ENCODE results near the gene CCDC157. TPM values are rescaled to one million over a fixed set of nuclear protein-coding genes. Genes with fewer than 3 reads are reported as not detected.
"Not testable (repeated sequence)": the region's sequence is repeated elsewhere in the genome, so short reads cannot be mapped to it uniquely, and the experiment has no call there.

CCDC157 gene
- total and polyA plus RNA-seq, 9 of the 15 experiments (the other 6 are each of a cell fraction or from before 2014, with no cell fraction given) = 0.04 to 1.3 (median 0.68) TPM

GRCh38 chr22:30402766-30403104, 45.9 kb downstream of the CCDC157 start:
- H4K20me1 ChIP-seq (replicated peaks; ENCODE audit: control insufficient read depth, insufficient read depth, low read length); H3K79me2 ChIP-seq (ENCODE audit: control insufficient read depth, insufficient read depth, low read length); H3K4me3 ChIP-seq; H2AFZ ChIP-seq (ENCODE audit: low read depth, low read length); BruUV-seq (replicated peaks); DNase-seq (ENCODE audit: extremely low read depth in 1 of 4, low spot score in 3 of 4); H3K9me1 ChIP-seq (ENCODE audit: control insufficient read depth, insufficient read depth, low read length); H3K9ac ChIP-seq (ENCODE audit: insufficient read depth in 1 of 2, low read depth in 2 of 2, low read length in 2 of 2); H3K9me3 ChIP-seq (replicated peaks; ENCODE audit: control insufficient read depth, insufficient read depth, low read depth, low read length); FAIRE-seq; ATAC-seq; intact Hi-C loops (cut with micrococcal nuclease); H3K27me3 ChIP-seq (ENCODE audit: control insufficient read depth in 2 of 2, insufficient read depth in 2 of 2, low read length in 2 of 2); H3K36me3 ChIP-seq (ENCODE audit: control insufficient read depth, insufficient read depth, low read length); H3K27ac ChIP-seq (ENCODE audit: extremely low read depth, low read depth, low read length); H3K4me2 ChIP-seq (ENCODE audit: insufficient read depth, low read length); CTCF ChIA-PET (ENCODE audit: low intra/inter-chr PET ratio); in situ Hi-C loops (cut with MboI): not testable (repeated sequence)
- H3K4me1 ChIP-seq (replicated peaks in 1 of 2; ENCODE audit: control insufficient read depth in 2 of 2, insufficient read depth in 2 of 2, low read length in 2 of 2) = peaks cover 6 to 21% of the 10 kb centered on the region in 2 experiments; a peak in 3 of 5 replicates
- 90% methylated on average over 5 of the region's 5 CpGs for WGBS (ENCODE audit: insufficient coverage, low coverage, missing lambda C conversion rate)
- peak; percentile 63 for TF ChIP-seq ZNF121 (CRISPR knock-in tag; conservative IDR thresholded peaks at IDR 0.05)
- peak; percentile 55 for TF ChIP-seq BCOR (IDR thresholded peaks at IDR 0.05)
- POLR2A ChIA-PET = interaction anchor here (0.8 to 1.1 kb wide), 2 partner anchors 29 to 57 kb away, joined by 3 read pairs; no protein-coding TSS in a partner anchor

- no peak for FAIRE-seq
- Histone ChIP-seq H2AFZ (ENCODE audit: low read depth, low read length) (no peak overlapping the region), H3K4me1 (replicated peaks in 1 of 2; ENCODE audit: control insufficient read depth in 2 of 2, insufficient read depth in 2 of 2, low read length in 2 of 2) (peaks cover 17% of the 10 kb centered on the region in 2 experiments; a peak in 3 of 5 replicates), H3K27ac (ENCODE audit: extremely low read depth, low read depth, low read length) (no peak overlapping the region), H3K36me3 (ENCODE audit: control insufficient read depth, insufficient read depth, low read length) (peaks cover 3% of the 10 kb centered on the region; the same call in 2 of the 3 replicates), H3K27me3 (ENCODE audit: control insufficient read depth in 2 of 2, insufficient read depth in 2 of 2, low read length in 2 of 2) (no peaks in the 10 kb centered on the region), H3K4me2 (ENCODE audit: insufficient read depth, low read length) (no peak overlapping the region), H4K20me1 (replicated peaks; ENCODE audit: control insufficient read depth, insufficient read depth, low read length) (peaks cover 8% of the 10 kb centered on the region), H3K9me3 (replicated peaks; ENCODE audit: control insufficient read depth, insufficient read depth, low read depth, low read length) (no peaks in the 10 kb centered on the region), H3K79me2 (ENCODE audit: control insufficient read depth, insufficient read depth, low read length) (no peaks in the 10 kb centered on the region), H3K4me3 (no peak overlapping the region), H3K9me1 (ENCODE audit: control insufficient read depth, insufficient read depth, low read length) (peaks cover 3% of the 10 kb centered on the region), H3K9ac (ENCODE audit: insufficient read depth in 1 of 2, low read depth in 2 of 2, low read length in 2 of 2) (no peak overlapping the region)
- intact Hi-C loops (cut with micrococcal nuclease) (no loop called here), in situ Hi-C loops (cut with MboI) (no loop called here)
- 93% methylated on average over 3 of the region's 6 CpGs for WGBS (ENCODE audit: insufficient coverage, low coverage, missing lambda C conversion rate)
- DNase-seq (ENCODE audit: extremely low read depth in 1 of 4, low spot score in 3 of 4) = no peak
- ChIA-PET POLR2A (interaction anchor here (0.7 kb wide), 2 partner anchors 18 to 746 kb away, joined by 3 to 4 read pairs; no protein-coding TSS in a partner anchor), CTCF (ENCODE audit: low intra/inter-chr PET ratio) (no interaction called here)
- ATAC-seq = no peak
- BruUV-seq (replicated peaks) = no TSS peak
- no peak for TF ChIP-seq USF2 (CRISPR knock-in tag; IDR thresholded peaks at IDR 0.05)
- TF ChIP-seq MXI1 (IDR thresholded peaks at IDR 0.05; ENCODE audit: low read depth, low read length) = no peak
- TF ChIP-seq ZNF408 (CRISPR knock-in tag; IDR thresholded peaks at IDR 0.05; ENCODE audit: low read depth) = no peak
- TF ChIP-seq CHD4 (IDR thresholded peaks at IDR 0.05; ENCODE audit: insufficient read depth, insufficient replicate concordance, low read depth, low read length, poor library complexity, severe bottlenecking) = no peak
- no peak for TF ChIP-seq PTRF (tag; IDR thresholded peaks at IDR 0.05)
- TF ChIP-seq PHF20 (IDR thresholded peaks at IDR 0.05; ENCODE audit: partially characterized antibody) = no peak
- TF ChIP-seq SFPQ (IDR thresholded peaks at IDR 0.05; ENCODE audit: low read depth, low read length) = no peak
- TF ChIP-seq NR0B1 (IDR thresholded peaks at IDR 0.05; ENCODE audit: partially characterized antibody) = no peak
- no peak for TF ChIP-seq CEBPB (tag; IDR thresholded peaks at IDR 0.05)
- no peak for TF ChIP-seq ARID1B (IDR thresholded peaks at IDR 0.05)
These were observed 47.5 kb downstream of the CCDC157 start for GRCh38 chr22:30404307-30404706.
